Left cardiac atrium (tissue), 4 donors: ENCODE measurements around the gene POU5F1. TPM values are rescaled to one million over a fixed set of nuclear protein-coding genes. Genes with fewer than 3 reads are reported as not detected.
"Not testable (repeated sequence)": the region's sequence is repeated elsewhere in the genome, so short reads cannot be mapped to it uniquely, and the experiment has no call there.

Experiments
- ATAC-seq, 2 donors: fragments of 200-7000 bp; cut with Tn5 transposase; one replicate each; pipeline ENCODE4 v1.9.1; 2020; ENCODE audit warnings: mild to moderate bottlenecking in 2 of 2, moderate library complexity in 2 of 2
- DNase-seq: peaks from one replicate; pipeline ENCODE4 v3.0.0-alpha.2; 2020
- intact Hi-C, 2 donors: fragments of 100-400 bp; cut with DNase I; formaldehyde crosslinking; loops; one replicate each; pipeline versions ENCODE4 v1.14.1 to v1.15.1; 2022 to 2023
- long read RNA-seq: library from polyadenylated mRNA; unstranded; transcript quantifications from one replicate; pipeline ENCODE4 v2.0.0, GENCODE V29; 2021
- total RNA-seq, 2 donors: library from RNA; stranded (reverse); fragmentation: NEBNext Ultra II Directional; extraction: Animal tissue kit (Norgen Biotek cat#: 25700); gene quantifications; one replicate each; pipeline ENCODE4 v1.2.1, GENCODE V29; 2021
- donor health status: DM: no; HTN: yes; CAD: no.
- donor health status: DM: no; HTN: yes; CAD: no; lungs with severe emphysema.
- donor health status: DM: yes; HTN: yes; CAD: no.
- donor health status: Dilated cardiomyopathy.

The POU5F1 gene
- under 1 TPM; 0.71 to 0.86 TPM for total RNA-seq
- long read RNA-seq: 0 reads

- ATAC-seq (no peak), DNase-seq (no peak)
- intact Hi-C loops: no loop called here
Measured at GRCh38 chr6:31170600-31170881, at the start of gene POU5F1. TSS of gene POU5F1 (minus strand) at chr6:31170682. CDS start at chr6:31170620, 62 bp downstream.

- intact Hi-C loops: no loop called here
- peak; percentile 63 to 78 for ATAC-seq
- no peak for DNase-seq
Measured at GRCh38 chr6:31216208-31216898, 45.9 kb upstream of the POU5F1 start.

- intact Hi-C loops, ATAC-seq, DNase-seq: not testable (repeated sequence)
Measured at GRCh38 chr6:31215216-31215615, 44.7 kb upstream of the POU5F1 start.

DNA sequence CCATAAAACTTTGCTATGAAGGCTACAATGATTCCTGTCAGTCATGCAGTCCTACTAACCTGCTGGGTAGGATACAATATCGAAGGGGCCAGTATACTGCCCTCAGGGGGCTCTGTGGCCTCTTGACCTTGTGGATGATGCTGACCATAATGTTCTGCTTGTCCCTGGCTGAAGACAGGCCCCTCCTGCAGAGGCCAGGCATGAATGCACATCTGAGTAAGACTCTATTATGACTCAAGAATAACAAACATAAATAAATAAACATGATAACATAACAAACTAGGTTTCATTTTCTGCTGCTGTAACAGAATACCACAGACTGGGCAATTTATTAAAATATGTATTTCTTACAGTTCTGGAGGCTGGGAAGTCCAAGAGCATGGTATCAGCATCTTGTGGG, 44.0 kb upstream of the POU5F1 start:
- ATAC-seq (no peak), DNase-seq (no peak)
- intact Hi-C loops: no loop called here

DNA sequence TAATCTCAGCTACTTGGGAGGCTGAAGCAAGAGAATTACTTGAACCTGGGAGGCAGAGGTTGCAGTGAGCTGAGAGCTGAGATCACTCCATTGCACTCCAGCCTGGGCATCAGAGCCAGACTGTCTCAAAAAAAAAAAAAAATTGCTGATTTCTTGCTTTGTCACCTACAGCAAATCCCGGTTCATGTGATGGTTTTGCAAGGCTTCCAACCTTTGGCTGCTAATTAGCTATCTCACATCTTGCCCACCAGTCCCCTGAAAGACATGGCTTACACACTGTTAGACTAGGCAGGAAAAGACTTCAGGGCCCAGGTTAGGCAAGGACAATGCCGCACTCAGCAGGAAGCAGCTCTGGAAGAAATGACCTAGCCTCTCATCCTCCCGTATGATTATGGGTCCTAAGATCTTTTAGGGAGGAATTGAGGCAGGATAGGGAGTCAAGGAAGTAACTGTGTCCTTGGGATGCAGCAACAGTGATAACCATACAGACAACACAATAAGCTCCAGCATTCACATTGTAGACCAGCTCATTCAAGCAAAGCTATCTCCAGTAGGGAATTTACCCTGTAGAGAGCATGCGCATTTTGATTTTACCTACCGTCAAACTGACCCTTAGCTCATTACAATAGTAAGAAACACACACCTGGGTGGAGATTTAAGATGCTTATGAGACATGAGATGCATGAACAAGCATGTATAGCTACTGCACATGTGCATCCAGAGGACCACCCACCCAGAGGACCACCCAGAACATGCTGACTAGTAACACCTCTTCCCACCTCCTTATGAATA, 40.5 kb upstream of the POU5F1 start:
- ATAC-seq (no peak), DNase-seq (no peak)
- intact Hi-C loops: no loop called here

DNA sequence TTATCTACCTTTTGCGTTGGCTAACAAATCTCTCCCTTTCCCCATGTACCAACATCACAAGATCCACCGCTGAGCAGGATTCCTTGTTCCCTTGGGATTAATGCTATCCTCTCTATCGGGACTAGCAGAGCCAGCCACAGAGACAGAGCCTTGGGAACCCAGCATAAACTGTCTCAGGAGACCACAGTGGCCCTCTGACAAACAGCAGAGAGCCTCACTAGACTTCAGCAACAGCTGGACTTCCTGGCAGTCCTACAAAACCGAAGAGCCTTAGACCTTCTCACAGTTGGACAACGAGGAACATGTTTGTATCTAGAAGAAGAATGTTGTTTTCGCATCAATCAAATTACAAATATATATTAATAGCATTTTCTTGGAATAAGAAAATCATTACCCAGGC, 39.6 kb upstream of the POU5F1 start:
- ATAC-seq (peak in 1 of 2 donors; percentile 64), DNase-seq (no peak)
- intact Hi-C loops: no loop called here

DNA sequence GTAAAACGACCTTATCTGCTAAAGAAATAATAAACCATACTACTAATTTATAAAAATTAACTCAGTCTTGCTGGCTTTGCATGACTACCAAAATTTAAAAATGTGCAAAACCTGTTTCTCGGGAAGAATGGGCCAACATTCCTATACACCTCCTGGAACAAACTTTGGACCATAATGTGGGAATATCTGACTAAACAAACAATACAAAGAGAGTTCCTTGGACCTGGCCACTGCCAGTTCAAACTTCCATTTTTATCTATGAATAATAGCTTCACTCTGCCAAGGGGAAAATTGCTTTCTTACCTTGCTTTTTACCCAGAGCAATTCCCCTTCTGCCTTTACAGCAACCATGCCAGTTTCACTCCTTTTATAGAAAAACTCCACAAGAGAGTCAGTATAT, 38.7 kb upstream of the POU5F1 start:
- DNase-seq (no peak), ATAC-seq (no peak)

GRCh38 chr6:31208506-31208905, 38.0 kb upstream of the POU5F1 start:
- intact Hi-C loops: no loop called here
- DNase-seq (no peak), ATAC-seq (peak in 1 of 2 donors; percentile 49)

More for the DNA sequence above, 38.7 kb upstream of the POU5F1 start:
- intact Hi-C loops: no loop called here

DNA sequence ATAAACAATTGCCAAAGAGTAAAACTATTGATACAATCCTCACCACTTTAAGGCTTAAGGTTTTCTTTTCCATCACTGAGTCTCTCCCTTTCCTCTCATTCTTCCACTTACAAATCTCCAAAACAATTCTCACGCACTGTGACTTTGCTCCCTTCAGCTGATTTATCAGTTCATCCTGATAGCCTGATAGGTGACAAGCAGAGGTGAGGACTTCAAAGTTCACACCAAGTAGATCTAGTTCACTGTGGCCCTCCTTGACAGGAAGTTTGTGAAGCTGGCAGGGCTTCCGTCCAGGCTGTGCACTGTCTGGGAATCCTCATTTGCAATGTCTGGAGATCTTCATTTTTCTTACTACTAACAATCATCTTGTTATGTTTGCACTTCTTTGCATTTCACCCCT, 35.2 kb upstream of the POU5F1 start:
- ATAC-seq (no peak), DNase-seq (no peak)
- intact Hi-C loops: no loop called here

DNA sequence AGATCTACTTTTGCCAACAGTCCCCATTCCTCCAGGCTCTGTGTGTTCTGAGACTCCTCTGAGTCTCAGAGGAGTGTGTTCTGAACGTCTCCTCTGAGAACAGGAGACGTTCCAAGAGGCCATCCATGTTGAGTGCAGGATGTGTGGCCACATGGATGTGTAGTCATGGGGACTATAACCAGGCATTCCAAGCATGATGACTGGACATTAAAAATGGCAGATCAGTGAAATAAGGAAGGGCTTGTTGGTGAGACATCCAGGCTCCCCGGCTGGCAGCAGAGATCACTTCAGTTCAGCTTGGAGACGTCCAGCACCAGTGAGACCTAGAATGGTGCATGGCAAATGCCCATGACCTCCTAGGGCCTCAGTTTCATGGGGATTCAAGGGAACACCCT, 34.3 kb upstream of the POU5F1 start:
- DNase-seq (no peak), ATAC-seq (no peak)
- intact Hi-C loops: no loop called here

DNA sequence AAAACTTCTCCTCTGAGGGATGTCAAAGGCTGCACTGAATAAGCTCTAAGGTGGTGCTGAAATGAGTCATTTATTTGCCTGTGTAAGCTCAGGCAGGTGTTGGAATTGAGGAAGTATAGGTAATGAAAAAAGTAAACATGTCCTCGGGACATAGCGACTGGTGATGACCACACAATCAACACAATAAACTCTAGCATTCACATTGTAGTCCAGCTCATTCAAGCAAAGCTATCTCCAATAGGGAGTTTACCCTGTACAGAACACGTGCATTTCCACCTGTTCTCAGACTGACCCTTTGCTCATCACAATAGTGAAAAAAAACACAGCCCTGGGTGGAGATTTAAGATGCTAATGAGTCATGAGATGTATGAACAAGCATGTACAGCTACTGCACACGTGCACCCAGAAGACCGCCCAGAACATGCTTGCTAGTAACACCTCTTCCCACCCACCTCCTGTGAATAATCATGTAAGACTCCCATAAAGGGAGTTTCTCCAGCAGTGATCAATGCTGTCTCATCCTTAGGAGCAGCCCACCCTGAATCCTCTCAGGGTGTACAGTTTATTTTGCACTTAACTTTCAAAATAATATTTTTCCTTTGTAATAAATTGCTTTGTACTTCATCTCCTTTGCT, 33.0 kb upstream of the POU5F1 start:
- no peak for DNase-seq
- intact Hi-C loops: no loop called here
- ATAC-seq: peak in 1 of 2 donors; percentile 67

GRCh38 chr6:31202259-31203166, 32.0 kb upstream of the POU5F1 start:
- intact Hi-C loops: no loop called here
- ATAC-seq (no peak), DNase-seq (no peak)

DNA sequence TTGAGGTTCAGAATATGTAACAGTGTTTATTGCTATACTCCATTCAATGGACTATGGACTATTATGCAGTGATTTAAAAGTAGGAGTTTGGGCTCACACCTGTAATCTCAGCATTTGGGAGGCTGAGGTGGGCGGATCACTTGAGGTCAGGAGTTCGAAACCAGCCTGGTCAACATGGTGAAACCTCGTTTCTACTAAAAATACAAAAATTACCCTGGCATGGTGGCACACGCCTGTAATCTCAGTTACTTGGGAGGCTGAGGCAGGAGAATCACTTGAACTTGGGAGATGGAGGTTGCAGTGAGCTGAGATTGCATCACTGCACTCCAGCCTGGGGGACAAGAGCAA, 28.6 kb upstream of the POU5F1 start:
- ATAC-seq, DNase-seq: not testable (repeated sequence)
- intact Hi-C loops: loop anchor here in 1 of 2 donors (5.0 kb wide), 1 partner anchor 168 kb away; no protein-coding TSS in a partner anchor

DNA sequence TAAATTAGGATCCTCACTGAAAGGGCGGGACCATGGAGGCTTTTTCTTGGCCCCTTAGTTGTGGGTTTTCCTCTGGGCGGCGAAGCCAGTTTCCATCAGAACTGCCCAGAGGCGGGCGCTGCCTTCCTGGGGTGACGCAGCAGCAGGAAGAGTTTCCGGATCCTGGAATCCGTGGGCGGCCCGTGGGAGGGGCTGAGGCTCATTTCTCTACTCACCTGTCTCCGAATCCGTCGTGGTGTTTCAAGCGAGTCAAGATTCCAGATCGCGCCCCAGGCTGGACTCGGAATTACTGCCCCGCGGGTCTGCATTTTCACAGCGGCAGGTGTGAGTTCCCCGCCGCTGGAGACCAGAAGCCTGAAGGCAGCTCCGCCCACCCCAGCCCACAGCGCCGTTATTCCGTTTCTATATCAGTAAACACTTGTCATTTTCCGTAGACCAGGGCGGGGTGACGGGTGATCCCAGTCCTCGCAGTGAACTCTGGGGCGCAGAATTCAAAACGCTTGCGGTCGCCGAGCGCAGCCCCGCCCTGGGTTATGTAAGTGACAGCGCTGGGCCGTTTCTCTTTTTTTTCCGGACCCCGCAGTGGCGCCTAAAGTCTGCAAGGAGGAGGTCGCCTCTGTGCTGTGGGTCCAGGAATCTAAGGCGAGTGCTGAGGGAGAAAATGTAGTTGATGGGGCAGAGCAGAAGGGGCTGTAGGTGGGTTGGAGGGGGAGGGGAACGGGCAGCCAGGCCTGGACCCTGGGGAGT, 27.2 kb upstream of the POU5F1 start:
- intact Hi-C loops: loop anchor here (1.0 to 5.0 kb wide), 3 partner anchors 73 to 170 kb away; no protein-coding TSS in a partner anchor
- DNase-seq (peak; percentile 94), ATAC-seq (peak; percentile 90 to 92)

DNA sequence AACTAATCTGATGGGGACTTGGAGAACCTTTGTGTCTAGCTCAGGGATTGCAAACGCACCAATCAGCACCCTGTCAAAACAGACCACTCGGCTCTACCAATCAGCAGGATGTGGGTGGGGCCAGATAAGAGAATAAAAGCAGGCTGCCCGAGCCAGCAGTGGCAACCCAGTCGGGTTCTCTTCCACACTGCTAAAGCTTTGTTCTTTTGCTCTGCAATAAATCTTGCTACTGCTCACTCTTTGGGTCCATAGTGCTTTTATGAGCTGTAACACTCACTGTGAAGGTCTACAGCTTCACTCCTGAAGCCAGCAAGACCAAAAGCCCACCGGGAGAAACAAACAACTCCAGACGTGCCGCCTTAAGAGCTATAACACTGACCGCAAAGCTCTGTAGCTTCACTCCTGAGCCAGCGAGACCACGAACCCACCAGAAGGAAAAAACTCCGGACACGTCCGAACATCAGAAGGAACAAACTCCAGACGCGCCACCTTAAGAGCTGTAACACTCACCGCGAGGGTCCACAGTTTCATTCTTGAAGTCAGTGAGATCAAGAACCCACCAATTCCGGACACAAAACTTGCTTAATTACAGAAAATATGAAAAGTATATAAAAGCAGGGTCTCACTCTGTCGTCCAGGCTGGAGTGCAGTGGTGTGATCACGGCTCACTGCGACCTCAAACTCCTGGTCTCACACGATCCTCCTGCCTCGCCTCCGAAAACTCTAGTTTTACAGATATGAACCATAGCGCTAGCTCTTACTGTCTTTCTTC, 26.0 kb upstream of the POU5F1 start:
- ATAC-seq, DNase-seq: not testable (repeated sequence)
- intact Hi-C loops: loop anchor here (1.0 to 5.0 kb wide), 3 partner anchors 74 to 171 kb away; no protein-coding TSS in a partner anchor

- intact Hi-C loops: loop anchor here in 1 of 2 donors (5.0 kb wide), 1 partner anchor 172 kb away; no protein-coding TSS in a partner anchor
- not testable (repeated sequence) for DNase-seq, ATAC-seq
Measured at GRCh38 chr6:31195308-31195979, 25.0 kb upstream of the POU5F1 start.
